ENCODE results near the gene ZBED4. TPM values are rescaled to one million over a fixed set of nuclear protein-coding genes. Genes with fewer than 3 reads are reported as not detected.

Gene ZBED4
- 10 to 100 TPM; 17.2 to 18.2 TPM for total RNA-seq
- 9.1 TPM for polyA plus RNA-seq (ENCODE audit: insufficient read depth, low read depth, low replicate concordance)
- long read RNA-seq, donor 1, full-length matches to known transcripts, result 2 of 2 reads
- long read RNA-seq, donor 1, partial matches to known transcripts, result 0 of 2 reads
- long read RNA-seq, donor 1, other reads (novel, unspliced or antisense), result 0 of 2 reads
- long read RNA-seq, donor 2, full-length matches to known transcripts, result 5 of 12 reads
- long read RNA-seq, donor 2, partial matches to known transcripts, result 0 of 12 reads
- long read RNA-seq, donor 2, other reads (novel, unspliced or antisense), result 7 of 12 reads

- intact Hi-C loops (cut with DNase I; ENCODE audit: low total_unique reads), result no loop called here
- peak; percentile 94 for DNase-seq
- WGBS, 2 donors, result 0% methylated on average over 2 to 53 of the region's 127 CpGs
- peak within 1 kb of the TSS; percentile 76 to 92 for H3K27ac ChIP-seq
- peak; percentile 69 for TF ChIP-seq POLR2A (IDR thresholded peaks at IDR 0.05)
- TF ChIP-seq CTCF (IDR thresholded peaks at IDR 0.05), result no peak
- H3K9me3 ChIP-seq, result no peaks in the 10 kb centered on the region
- H3K36me3 ChIP-seq (ENCODE audit: low read depth, missing control alignments), result no peaks in the 10 kb centered on the region
- H3K27me3 ChIP-seq, result no peaks in the 10 kb centered on the region
- H3K4me1 ChIP-seq, result peaks cover 31% of the 10 kb centered on the region
- H3K4me3 ChIP-seq, result peak within 1 kb of the TSS; percentile 88 to 92
Measured at GRCh38 chr22:49852898-49853894, at the start of gene ZBED4. Gene ZBED4, plus strand, starts transcription at chr22:49853844. Its CDS starts 29,819 bp downstream, at chr22:49883663.

GRCh38 chr22:49807129-49807528 lies 46.5 kb upstream of the ZBED4 start:
- Histone ChIP-seq H3K27ac (no peak overlapping the region), H3K27me3 (no peaks in the 10 kb centered on the region), H3K9me3 (no peaks in the 10 kb centered on the region), H3K36me3 (ENCODE audit: low read depth, missing control alignments) (no peaks in the 10 kb centered on the region), H3K4me3 (no peak overlapping the region), H3K4me1 (peaks cover 7% of the 10 kb centered on the region)
- intact Hi-C loops (cut with DNase I; ENCODE audit: low total_unique reads), result no loop called here
- DNase-seq, result no peak
- WGBS, 2 donors, result 90 to 96% methylated on average over 8 of the region's 8 CpGs
- no peak for TF ChIP-seq CTCF (IDR thresholded peaks at IDR 0.05)
- TF ChIP-seq POLR2A (IDR thresholded peaks at IDR 0.05), result no peak

- H3K27me3 ChIP-seq, result no peaks in the 10 kb centered on the region
- TF ChIP-seq CTCF (IDR thresholded peaks at IDR 0.05), result no peak
- TF ChIP-seq POLR2A (IDR thresholded peaks at IDR 0.05), result no peak
- H3K27ac ChIP-seq, result no peak overlapping the region
- no peak for DNase-seq
- WGBS, 2 donors, result 84 to 89% methylated on average over 14 of the region's 14 CpGs
- H3K4me1 ChIP-seq, result peaks cover 7% of the 10 kb centered on the region
- H3K4me3 ChIP-seq, result no peak overlapping the region
- intact Hi-C loops (cut with DNase I; ENCODE audit: low total_unique reads), result no loop called here
- H3K36me3 ChIP-seq (ENCODE audit: low read depth, missing control alignments), result no peaks in the 10 kb centered on the region
- no peaks in the 10 kb centered on the region for H3K9me3 ChIP-seq
Measured at GRCh38 chr22:49807780-49808708, 45.6 kb upstream of the ZBED4 start.

GRCh38 chr22:49810363-49811019 lies 43.2 kb upstream of the ZBED4 start:
- DNase-seq, result no peak
- peaks cover 7% of the 10 kb centered on the region for H3K4me1 ChIP-seq
- no peaks in the 10 kb centered on the region for H3K9me3 ChIP-seq
- TF ChIP-seq POLR2A (IDR thresholded peaks at IDR 0.05) (no peak), CTCF (IDR thresholded peaks at IDR 0.05) (no peak)
- no peaks in the 10 kb centered on the region for H3K36me3 ChIP-seq (ENCODE audit: low read depth, missing control alignments)
- no peak overlapping the region for H3K4me3 ChIP-seq
- H3K27ac ChIP-seq, result no peak overlapping the region
- intact Hi-C loops (cut with DNase I; ENCODE audit: low total_unique reads), result no loop called here
- no peaks in the 10 kb centered on the region for H3K27me3 ChIP-seq
- 69 to 75% methylated on average over 5 of the region's 5 CpGs for whole genome bisulfite sequencing, 2 donors
